GM18873 (cell line): ENCODE results near the gene CHST12.
"Not testable (repeated sequence)": the region's sequence is repeated elsewhere in the genome, so short reads cannot be mapped to it uniquely, and the experiment has no call there.

Source experiments
- ATAC-seq: cut with Tn5 transposase; IDR thresholded peaks from one replicate; pipeline ENCODE4 v1.9.1; 2021; ENCODE audit warnings: mild to moderate bottlenecking, moderate library complexity, moderate number of reproducible peaks; ENCODE audit not compliant: unreplicated experiment, low FRiP score

The CHST12 gene

DNA sequence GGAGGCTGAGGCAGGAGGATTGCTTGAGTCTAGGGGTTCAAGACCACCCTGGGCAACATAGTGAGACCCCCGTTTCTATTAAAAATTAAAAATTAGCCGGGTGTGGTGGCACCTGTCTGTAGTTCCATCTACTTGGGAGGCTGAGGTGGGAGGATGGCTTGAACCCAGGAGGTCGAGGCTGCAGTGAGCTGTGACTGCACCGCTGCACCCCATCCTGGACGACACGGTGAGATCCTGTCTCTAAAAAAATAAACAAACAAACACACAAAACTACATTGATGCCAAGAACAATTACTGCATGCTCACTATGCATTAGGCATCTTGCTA lies 761 bp upstream of the CHST12 start:
- no peak for ATAC-seq

DNA sequence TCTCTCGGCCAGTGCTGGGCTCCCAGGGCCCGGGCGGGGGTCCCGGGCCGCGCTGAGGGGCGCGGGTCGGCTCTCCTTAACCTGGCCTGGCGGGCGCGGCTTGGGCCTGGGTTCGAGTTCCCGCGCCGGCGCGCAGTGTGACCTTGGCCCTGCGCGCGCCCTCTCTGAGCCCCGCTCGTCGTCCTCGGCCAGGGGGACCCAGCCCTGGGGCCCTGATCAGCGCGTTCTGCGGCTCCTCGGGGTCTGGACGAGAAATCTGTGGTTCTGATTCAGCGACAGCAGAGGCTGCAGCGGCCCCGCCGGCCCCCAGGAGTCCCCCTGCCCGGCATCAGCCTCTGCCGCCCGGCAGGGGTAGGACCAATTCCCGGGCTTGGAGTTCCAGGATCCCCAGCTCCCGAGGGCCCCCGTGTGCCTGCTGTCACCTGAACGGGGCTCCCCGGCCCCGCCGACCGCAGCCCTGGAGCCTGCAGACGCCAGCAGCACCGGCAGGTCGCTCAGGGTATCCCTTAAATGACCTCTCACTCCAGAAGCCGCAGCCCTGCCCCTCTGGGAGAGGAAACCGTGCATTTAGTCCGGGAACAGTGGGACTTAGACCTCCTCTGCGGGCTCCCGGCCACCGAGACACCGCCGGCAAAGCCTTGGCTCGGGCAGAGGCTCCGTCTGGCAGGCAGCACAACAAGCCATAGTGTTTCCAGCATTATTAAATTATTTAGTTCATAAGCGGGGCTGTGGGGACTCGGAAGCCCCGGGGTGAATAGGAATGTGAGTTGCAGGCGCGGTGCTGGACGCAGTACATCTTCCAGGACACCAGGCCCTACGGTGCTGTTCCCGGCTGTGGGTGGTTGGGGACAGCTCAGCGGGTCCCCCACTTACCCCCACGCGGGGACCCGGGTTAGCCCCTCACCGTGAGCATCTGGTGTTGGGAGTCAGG lies 572 bp downstream of the CHST12 start:
- ATAC-seq = no peak

DNA sequence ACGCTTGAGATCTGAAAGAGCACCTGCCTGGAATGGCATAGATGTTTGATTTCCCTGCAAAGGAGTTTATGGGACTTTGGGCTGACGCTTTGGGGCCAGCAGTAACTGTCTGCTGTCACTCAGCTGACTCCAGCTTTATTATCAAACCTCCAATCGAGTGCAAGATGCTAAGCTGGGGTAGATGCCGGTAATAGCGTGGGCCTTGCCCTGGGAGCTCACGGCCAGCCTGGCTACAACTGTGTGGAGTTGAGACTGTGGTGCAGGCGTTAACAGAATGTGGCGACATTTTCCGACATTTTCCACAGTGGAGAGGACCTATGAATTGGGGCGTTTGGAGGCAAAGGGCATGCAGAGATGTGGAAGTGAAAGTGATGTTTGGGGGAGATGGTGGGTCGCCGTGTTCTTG lies 1.3 kb downstream of the CHST12 start:
- ATAC-seq = no peak

DNA sequence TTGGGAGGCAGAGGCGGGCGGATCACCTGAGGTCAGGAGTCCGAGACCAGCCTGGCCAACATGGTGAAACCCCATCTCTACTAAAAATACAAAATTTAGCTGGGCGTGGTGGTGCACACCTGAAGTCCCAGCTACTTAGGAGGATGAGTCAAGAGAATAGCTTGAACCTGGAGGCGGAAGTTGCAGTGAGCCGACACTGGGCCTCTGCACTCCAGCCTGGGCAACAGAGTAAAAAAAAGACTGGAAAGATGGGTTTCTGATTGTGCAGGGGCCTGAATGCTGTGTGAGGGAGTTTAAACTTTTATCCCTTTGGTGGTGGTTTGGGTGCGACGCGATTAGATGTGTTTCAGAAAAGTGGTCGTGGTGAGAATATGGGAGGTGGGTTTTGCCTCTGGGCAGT lies 1.8 kb downstream of the CHST12 start:
- ATAC-seq = no peak

DNA sequence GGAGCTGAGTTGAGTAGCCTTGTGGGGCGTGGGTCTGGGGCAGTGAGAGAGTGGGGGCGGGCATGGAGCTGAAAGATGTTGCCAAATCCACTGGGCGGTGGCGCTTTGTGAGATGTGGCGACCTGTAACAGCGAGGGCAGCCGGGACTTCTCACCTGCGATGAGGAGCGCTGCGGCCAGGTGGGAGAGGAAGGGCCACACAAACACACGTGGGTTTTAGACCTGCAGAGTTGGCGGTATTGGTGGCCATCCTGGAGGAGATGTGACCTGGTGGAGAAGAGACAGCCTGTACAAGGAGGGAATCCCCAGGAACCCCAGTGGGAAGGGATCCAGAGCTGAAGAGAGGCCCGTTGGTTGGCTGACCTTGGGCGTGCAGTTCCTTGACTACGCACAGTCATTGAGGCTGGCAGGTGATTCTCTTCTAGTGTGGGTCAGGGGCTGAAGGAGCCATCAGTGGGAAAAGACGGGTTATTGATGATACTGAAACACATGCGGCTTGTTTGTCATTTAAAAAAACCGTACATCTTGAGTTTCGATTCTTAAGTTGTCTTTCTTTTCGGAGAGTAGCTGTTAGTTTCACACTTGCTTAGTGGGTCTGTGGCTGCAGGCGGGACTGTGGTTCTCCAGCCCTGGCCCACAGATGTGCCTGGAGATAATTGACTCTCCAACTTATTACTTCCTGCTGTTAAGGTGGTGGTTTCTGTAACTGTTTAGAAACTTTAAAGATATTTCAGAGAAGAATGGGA lies 2.4 kb downstream of the CHST12 start:
- ATAC-seq = peak; percentile 43

DNA sequence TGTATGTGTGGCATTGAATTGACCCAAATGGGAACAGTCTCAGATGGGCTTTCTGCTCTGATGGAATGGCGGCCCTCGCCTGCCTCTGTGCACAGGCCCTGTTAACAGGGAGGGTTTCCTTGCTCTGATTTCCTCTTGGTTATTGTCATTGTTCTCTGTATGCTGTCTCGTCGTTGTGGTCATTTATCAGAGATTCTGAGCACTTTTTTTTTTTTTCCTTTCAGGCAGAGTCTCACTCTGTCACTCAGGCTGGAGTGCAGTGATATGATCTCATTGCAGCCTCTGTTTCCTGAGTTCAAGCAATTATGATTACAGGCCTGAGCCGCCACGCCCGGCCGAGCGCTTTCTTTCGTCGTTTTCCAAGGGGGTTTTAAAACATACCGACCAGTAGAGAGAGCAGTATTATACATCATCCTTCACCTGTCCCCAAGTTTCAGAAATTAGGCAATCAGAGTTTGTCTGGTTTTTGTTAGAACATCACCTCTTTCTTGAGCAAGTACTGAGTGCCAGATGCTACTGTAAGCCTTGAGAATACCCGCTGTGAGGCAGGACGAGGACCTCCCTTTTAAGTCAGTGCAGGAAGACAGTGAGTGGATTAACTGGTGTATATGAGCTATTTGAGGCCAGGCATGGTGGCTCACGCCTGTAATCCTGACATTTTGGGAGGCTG lies 6.5 kb downstream of the CHST12 start:
- ATAC-seq = no peak

DNA sequence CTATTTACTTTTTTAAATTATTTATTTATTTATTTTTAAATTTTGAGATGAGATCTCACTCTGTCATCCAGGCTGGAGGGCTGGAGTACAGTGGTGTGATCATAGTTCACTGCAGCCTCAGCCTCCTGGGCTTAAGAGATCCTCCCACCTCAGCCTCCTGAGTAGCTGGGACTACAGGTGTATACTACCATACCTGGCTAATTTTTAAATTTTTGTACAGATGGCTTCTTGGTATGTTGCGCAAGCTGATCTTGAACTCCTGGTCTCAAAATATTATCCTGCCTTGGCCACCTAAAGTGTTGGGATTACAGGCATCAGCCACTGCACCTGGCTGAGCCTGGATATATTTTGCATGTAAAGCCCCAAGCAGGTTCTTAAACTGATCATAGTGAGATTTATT lies 7.6 kb downstream of the CHST12 start:
- no peak for ATAC-seq

DNA sequence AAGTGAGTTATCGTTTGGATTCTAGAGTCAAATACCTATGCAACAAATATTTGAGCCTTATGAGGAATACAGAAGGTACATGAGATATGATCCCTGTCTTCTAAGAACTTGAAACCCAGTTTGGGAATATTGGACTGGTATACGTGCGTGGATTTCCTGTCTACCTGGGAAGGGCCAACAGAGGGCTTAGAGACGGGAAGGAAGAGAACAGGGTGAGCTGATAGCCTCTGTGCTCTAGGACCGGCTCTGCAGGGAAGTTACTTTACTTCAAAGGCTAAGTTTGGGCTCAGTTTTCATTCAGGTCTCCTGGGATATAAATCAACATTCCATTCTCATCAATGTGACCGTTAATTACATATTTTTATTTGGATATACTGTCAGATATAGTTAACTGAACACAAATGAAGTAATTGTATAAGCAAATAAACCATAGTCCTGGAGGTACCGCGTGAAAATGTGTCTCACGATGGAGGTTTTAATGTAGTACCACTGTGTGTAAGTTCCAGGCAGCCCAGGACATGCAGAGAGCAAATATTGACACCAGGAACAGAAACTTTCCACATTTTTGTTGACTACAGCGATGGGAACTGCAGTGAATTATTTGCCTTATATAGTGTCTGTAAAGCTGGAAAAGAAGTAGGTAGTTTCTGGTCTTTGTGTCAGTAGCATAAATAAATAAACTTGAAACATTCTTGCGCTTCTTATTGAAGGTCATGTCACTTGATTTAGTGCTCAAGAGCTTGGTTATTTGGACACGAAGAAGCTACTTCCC lies 8.6 kb downstream of the CHST12 start:
- no peak for ATAC-seq

DNA sequence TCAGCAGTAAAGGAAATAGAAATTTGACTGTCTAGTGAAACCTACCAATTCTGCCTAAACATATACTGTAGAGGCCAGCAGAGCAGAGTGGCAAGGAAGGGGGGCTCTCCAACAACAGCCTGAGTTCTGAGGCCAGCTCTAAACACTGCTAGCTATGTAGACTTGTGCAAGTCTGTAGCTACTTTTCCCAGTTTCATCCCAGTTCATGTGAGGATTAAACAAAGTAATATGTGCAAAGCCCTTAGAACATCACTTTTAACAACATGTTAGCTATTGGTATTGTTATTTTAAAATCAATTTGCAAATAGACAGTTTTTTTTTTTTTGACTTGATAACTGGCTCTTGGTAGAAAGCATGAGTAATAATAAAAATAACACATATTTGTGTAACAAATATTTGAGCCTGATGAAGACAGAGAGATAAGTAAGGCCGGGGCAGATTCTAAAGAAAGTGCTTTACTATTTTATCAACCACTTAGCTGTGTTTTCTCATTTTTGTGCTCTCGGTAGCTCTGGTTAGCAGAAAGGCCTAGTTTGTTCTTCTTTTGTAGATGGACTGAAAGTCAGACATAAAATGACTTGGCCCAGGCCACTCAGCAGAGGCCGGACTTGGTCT lies 9.3 kb downstream of the CHST12 start:
- ATAC-seq = no peak

DNA sequence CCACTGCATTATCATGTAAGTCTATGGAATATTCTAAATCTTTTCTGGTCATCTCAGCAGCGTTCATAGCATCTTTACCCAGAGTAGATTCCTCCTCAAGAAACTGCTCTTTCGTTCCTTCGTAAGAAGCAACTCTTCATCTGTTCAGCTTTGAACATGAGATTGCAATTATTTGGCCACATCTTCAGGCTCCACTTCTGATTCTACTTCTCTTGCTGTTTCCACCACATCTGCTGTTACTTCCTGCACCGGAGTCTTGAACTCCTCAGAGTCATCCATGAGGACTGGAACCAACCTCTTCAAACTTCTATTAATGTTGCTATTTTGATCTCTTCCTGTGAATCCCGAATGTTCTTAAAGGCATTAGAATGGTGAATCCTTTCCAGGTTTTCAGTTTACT lies 12.7 kb downstream of the CHST12 start:
- no peak for ATAC-seq

DNA sequence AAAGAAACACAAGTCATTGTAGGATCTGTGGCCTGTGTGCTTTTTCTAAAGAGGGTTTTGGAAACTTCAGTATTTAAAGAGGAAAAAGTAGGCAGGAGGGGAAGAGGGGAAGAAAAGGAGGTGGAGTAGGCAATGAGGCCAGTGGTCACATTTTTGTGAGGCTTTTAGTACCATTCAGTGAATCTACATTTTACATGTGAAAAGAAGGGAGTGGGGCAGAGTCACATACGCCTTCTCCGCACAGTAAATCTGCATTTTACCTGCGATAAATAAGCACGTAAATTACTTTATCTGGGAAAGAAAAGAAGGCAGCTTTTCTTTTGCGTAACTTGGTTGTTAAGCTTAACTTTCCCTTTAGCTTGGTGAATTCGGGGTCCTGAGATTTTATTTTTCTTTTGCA lies 13.2 kb downstream of the CHST12 start:
- ATAC-seq = no peak

DNA sequence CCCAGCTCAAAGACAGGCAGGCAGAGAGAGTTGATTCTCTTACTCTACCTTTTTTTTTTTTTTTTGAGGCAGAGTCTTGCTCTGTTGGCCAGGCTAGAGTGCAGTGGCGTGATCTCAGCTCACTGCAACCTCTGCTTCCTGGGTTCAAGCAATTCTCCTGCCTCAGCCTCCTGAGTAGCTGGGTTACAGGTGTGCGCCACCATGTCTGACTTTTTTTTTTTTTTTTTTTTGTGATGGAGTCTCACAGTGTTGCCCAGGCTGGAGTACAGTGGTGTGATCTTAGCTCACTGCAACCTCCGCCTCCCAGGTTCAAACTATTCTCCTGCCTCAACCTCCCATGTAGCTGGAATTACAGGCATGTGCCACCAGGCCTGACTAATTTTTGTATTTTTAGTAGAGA lies 13.8 kb downstream of the CHST12 start:
- not testable (repeated sequence) for ATAC-seq

DNA sequence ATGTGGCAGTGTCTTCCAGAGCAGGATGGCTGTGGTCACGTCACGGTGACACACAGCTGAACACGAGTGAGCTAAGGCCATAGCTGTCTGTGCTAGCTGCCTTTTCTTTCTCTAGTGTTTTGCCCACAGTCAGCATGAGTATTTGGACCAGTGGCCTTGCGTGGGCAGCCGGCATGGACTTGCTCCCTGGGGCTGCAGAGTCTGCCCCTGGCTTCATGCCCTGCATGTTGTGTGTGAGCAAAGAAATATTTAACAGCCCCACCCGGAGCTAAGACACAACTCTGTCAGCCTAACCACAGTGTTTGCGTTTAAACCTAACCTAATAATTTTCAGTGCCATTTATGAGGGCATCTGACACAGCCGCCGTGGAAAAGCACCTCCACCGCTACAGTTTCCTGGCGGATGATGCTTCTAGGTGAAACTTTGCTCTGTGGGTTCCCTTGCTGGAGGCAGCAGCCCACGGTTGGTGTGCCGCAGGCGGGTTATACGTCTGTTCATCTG lies 14.6 kb downstream of the CHST12 start:
- no peak for ATAC-seq

DNA sequence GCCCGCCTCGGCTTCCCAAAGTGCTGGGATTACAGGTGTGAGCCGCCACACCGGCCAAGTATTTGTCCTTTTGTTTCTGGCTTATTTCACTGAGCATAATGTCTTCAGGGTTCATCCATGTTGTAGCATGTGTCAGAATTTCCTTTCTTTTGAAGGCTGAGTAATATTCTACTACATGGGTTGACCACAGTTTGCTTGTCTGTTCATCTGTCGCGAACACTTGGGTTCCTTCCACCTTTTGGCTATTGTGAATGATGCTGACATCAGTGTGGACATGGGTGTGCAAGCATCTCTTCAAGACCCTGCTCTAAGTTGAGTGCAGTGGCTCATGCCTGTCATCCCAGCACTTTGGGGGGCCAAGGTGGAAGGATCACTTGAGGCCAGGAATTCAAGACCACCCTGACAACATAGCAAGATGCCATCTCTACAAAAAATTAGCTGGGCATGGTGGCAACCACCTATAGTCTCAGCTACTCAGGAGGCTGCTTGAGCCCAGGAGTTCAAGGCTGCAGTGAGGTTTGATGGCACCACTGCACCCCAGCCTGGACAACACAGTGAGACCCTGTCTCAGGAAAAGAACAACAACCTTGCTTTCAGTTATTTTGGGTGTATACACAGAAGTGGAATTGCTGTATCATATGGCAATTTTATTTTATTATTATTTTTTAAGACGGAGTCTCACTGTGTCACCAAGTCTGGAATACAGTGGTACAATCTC lies 17.0 kb downstream of the CHST12 start:
- ATAC-seq = no peak

DNA sequence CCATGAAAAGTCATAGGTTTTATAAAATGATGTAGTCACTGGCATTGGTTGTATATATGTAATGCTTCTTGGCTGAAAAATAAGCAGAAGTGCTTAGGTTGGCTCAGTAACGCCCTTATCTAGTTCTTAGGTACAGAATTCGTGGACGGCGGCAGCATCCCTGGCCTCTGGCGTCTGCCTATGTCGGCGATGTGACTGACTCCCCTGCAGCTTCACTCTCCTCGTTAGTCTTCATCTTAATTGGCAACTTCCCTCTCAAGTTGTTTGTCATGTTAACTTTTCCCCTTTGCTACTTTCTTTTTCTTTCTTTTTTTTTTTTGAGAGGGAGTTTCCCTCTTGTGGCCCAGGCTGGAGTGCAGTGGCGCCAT lies 18.5 kb downstream of the CHST12 start:
- no peak for ATAC-seq

DNA sequence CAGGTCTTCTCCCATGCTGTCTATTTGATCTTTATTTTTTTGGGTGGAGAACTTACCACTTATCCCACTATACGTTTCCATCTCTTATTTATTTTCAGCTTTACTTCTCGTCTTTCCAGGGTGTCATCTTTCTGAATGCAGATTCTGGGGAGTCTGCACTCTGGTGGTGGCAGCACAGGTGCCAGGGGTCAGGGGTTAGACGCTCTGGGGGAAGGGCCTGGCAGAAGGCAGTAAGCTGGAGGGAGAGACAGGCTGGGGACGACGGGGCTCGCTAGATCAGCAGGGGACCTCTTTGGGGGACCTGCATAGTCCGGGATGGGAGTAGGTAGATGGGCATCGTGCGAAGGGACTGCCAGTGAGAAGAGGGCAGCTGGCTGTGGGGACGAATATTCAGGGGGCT lies 22.3 kb downstream of the CHST12 start:
- no peak for ATAC-seq

DNA sequence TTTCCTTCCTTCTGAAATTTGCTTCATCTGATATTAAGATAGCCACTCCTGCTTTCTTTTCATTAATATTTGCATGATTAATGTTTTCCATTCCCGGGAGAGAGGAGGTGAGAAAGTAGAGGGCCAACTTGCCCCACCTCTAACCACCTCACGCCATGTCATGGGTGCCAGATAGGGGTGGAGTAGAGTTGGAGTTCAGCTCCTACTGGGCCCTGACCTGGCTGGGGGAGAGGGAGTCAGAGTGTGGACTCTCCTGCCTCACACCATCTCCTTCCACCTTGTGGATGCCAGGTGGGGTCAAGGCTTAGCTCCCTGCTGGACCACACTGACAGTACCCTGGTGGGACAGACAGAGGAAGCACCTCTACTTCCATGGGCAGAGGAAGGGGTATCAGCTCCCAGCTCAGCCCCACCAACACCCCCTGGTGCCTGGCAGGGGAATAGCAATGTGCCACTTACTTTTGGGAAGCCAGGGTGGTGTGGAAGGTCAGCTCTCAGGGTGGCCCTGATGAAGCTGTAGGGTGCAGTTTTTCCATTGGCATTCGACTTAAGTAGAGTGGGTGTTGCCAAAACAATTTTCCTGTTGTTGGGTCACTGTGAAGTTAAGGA lies 28.0 kb downstream of the CHST12 start:
- no peak for ATAC-seq

DNA sequence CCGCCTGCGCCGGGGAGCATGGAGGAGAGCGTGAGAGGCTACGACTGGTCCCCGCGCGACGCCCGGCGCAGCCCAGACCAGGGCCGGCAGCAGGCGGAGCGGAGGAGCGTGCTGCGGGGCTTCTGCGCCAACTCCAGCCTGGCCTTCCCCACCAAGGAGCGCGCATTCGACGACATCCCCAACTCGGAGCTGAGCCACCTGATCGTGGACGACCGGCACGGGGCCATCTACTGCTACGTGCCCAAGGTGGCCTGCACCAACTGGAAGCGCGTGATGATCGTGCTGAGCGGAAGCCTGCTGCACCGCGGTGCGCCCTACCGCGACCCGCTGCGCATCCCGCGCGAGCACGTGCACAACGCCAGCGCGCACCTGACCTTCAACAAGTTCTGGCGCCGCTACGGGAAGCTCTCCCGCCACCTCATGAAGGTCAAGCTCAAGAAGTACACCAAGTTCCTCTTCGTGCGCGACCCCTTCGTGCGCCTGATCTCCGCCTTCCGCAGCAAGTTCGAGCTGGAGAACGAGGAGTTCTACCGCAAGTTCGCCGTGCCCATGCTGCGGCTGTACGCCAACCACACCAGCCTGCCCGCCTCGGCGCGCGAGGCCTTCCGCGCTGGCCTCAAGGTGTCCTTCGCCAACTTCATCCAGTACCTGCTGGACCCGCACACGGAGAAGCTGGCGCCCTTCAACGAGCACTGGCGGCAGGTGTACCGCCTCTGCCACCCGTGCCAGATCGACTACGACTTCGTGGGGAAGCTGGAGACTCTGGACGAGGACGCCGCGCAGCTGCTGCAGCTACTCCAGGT lies 29.7 kb downstream of the CHST12 start:
- no peak for ATAC-seq
